Ishikawa (cell line): ENCODE data around the gene CCDC106.

Experiments used
- EP300 ChIP-seq: IDR thresholded peaks from 2 replicates; pipeline ENCODE4 v1.6.1; 2012; ENCODE audit warnings: borderline replicate concordance
- RAD21 ChIP-seq: IDR thresholded peaks from 2 replicates; pipeline ENCODE4 v1.6.1; 2012; ENCODE audit warnings: low read depth
- TCF12 ChIP-seq: IDR thresholded peaks from 2 replicates; pipeline ENCODE4 v1.6.1; 2012; ENCODE audit warnings: low read depth
- YY1 ChIP-seq: IDR thresholded peaks from 2 replicates; pipeline ENCODE4 v1.6.1; 2012; ENCODE audit warnings: low read depth
- TF ChIP-seq, protein P1 (sequence below): IDR thresholded peaks from 2 replicates; pipeline ENCODE4 v1.6.1; 2012; ENCODE audit warnings: low read depth, mild to moderate bottlenecking

DNA sequence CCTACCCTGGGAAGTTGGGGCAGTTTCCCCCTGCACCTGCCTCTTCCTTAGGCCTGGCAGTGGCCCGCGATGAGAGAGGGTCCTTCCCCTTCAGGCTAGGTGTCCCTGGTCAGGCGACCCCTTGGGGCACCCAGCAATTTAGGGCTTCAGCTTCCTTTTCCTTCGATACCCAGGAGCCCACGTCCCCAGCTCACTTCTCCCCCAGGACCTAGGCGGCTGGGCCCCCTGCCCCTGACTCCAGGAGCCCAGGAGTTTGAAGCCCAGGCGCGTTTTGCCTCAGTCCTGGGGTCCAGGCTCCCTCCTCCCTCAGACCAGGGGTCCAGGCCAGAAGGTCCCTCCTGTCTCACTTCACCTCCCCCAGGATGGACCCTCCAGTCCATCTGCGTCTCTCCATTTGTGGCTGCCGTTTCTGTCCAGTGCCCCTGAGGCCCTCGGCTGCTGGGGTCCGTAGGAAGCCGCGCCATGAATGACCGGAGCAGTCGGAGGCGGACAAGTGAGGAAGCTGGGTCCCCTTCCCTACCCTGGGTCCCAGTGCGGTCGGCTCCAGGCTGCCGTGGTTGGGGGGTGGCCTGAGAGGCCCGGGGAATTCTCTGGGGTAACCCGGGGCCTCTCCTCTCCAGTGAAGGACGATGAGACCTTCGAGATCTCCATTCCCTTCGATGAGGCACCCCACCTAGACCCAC is 714 bp downstream of the CCDC106 start:
- TF ChIP-seq YY1 (no peak), TCF12 (no peak), EP300 (no peak), RAD21 (no peak)
- TF ChIP-seq, protein P1, sequence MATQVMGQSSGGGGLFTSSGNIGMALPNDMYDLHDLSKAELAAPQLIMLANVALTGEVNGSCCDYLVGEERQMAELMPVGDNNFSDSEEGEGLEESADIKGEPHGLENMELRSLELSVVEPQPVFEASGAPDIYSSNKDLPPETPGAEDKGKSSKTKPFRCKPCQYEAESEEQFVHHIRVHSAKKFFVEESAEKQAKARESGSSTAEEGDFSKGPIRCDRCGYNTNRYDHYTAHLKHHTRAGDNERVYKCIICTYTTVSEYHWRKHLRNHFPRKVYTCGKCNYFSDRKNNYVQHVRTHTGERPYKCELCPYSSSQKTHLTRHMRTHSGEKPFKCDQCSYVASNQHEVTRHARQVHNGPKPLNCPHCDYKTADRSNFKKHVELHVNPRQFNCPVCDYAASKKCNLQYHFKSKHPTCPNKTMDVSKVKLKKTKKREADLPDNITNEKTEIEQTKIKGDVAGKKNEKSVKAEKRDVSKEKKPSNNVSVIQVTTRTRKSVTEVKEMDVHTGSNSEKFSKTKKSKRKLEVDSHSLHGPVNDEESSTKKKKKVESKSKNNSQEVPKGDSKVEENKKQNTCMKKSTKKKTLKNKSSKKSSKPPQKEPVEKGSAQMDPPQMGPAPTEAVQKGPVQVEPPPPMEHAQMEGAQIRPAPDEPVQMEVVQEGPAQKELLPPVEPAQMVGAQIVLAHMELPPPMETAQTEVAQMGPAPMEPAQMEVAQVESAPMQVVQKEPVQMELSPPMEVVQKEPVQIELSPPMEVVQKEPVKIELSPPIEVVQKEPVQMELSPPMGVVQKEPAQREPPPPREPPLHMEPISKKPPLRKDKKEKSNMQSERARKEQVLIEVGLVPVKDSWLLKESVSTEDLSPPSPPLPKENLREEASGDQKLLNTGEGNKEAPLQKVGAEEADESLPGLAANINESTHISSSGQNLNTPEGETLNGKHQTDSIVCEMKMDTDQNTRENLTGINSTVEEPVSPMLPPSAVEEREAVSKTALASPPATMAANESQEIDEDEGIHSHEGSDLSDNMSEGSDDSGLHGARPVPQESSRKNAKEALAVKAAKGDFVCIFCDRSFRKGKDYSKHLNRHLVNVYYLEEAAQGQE: no peak
